ENCODE results near the gene PLEKHA8. TPM values are rescaled to one million over a fixed set of nuclear protein-coding genes. Genes with fewer than 3 reads are reported as not detected.
A peak's percentile ranks its signal among the peaks of the same experiment; 100 is the strongest.

Gene PLEKHA8
- total and polyA plus RNA-seq, 8 donors = 2.2 to 18.5 (median 6.0) TPM

GRCh38 chr7:30171766-30172447, 143.7 kb downstream of the PLEKHA8 start:
- Histone ChIP-seq H3K4me3 (no peak overlapping the region), H3K27me3 (no peaks in the 10 kb centered on the region), H3K27ac (peak overlapping the region in 4 of 5 donors; percentile 67 to 83 (median 72)), H3K9me3 (no peaks in the 10 kb centered on the region), H3K4me1 (peaks cover 15 to 68% (median 44%) of the 10 kb centered on the region in 4 donors), H3K36me3 (peaks cover 0 to 5% (median 0%) of the 10 kb centered on the region in 4 donors)
- TF ChIP-seq CTCF (IDR thresholded peaks at IDR 0.05) (no peak), POLR2AphosphoS5 (IDR thresholded peaks at IDR 0.05) (no peak), EP300 (IDR thresholded peaks at IDR 0.05) (no peak), POLR2A (IDR thresholded peaks at IDR 0.05) (no peak)
- intact Hi-C loops (cut with DNase I; ENCODE audit: low total_unique reads) = loop anchor here (10.0 kb wide), 1 partner anchor 103 kb away; no protein-coding TSS in a partner anchor
- DNase-seq = no peak
- WGBS, 5 donors = 81 to 92% (median 90%) methylated on average over 8 to 9 of the region's 9 CpGs

- intact Hi-C loops (cut with DNase I; ENCODE audit: low total_unique reads) = loop anchor here (10.0 kb wide), 1 partner anchor 102 kb away; no protein-coding TSS in a partner anchor
- H3K27me3 ChIP-seq = no peaks in the 10 kb centered on the region
- H3K4me1 ChIP-seq = peaks cover 15 to 73% (median 45%) of the 10 kb centered on the region in 4 donors
- no peak for DNase-seq
- peaks cover 0 to 5% (median 0%) of the 10 kb centered on the region in 4 donors for H3K36me3 ChIP-seq
- TF ChIP-seq EP300 (IDR thresholded peaks at IDR 0.05) (no peak), POLR2AphosphoS5 (IDR thresholded peaks at IDR 0.05) (peak in 1 of 3 donors; percentile 17), CTCF (IDR thresholded peaks at IDR 0.05) (no peak), POLR2A (IDR thresholded peaks at IDR 0.05) (no peak)
- peak overlapping the region in 4 of 5 donors; percentile 67 to 83 (median 72) for H3K27ac ChIP-seq
- H3K4me3 ChIP-seq = no peak overlapping the region
- 69 to 80% (median 77%) methylated on average over 3 of the region's 3 CpGs for WGBS, 5 donors
- no peaks in the 10 kb centered on the region for H3K9me3 ChIP-seq
These were observed 144.2 kb downstream of the PLEKHA8 start for GRCh38 chr7:30172451-30172850.

GRCh38 chr7:30173058-30173897, 145.1 kb downstream of the PLEKHA8 start:
- peaks cover 15 to 82% (median 44%) of the 10 kb centered on the region in 4 donors for H3K4me1 ChIP-seq
- intact Hi-C loops (cut with DNase I; ENCODE audit: low total_unique reads) = loop anchor here (10.0 kb wide), 1 partner anchor 102 kb away; no protein-coding TSS in a partner anchor

GRCh38 chr7:30175180-30175579, 147.0 kb downstream of the PLEKHA8 start:
- Histone ChIP-seq H3K36me3 (no peaks in the 10 kb centered on the region), H3K27me3 (no peaks in the 10 kb centered on the region), H3K4me1 (peaks cover 20 to 87% (median 50%) of the 10 kb centered on the region in 4 donors), H3K4me3 (no peak overlapping the region), H3K9me3 (no peaks in the 10 kb centered on the region), H3K27ac (peak overlapping the region in 1 of 5 donors; percentile 83)
- TF ChIP-seq POLR2AphosphoS5 (IDR thresholded peaks at IDR 0.05) = no peak
- TF ChIP-seq POLR2A (IDR thresholded peaks at IDR 0.05) = no peak
- no peak for TF ChIP-seq EP300 (IDR thresholded peaks at IDR 0.05)
- TF ChIP-seq CTCF (IDR thresholded peaks at IDR 0.05) = no peak
- WGBS, 5 donors = 38 to 69% (median 46%) methylated on average over 3 of the region's 3 CpGs
- intact Hi-C loops (cut with DNase I; ENCODE audit: low total_unique reads) = loop anchor here (10.0 kb wide), 1 partner anchor 100 kb away; no protein-coding TSS in a partner anchor
- no peak for DNase-seq

More at GRCh38 chr7:30173058-30173897, 145.1 kb downstream of the PLEKHA8 start:
- no peaks in the 10 kb centered on the region for H3K27me3 ChIP-seq
- peak; percentile 46 to 76 for DNase-seq
- no peaks in the 10 kb centered on the region for H3K36me3 ChIP-seq
- H3K27ac ChIP-seq = peak overlapping the region; percentile 12 to 83 (median 72)
- 36 to 55% (median 49%) methylated on average over 12 to 13 of the region's 13 CpGs for WGBS, 5 donors
- H3K9me3 ChIP-seq = no peaks in the 10 kb centered on the region
- no peak overlapping the region for H3K4me3 ChIP-seq
- TF ChIP-seq POLR2A (IDR thresholded peaks at IDR 0.05) = no peak
- peak in 2 of 3 donors; percentile 32 to 77 for TF ChIP-seq POLR2AphosphoS5 (IDR thresholded peaks at IDR 0.05)
